A549 (cell line): ENCODE measurements around the gene LMO2. TPM values are rescaled to one million over a fixed set of nuclear protein-coding genes. Genes with fewer than 3 reads are reported as not detected.

Experiments used
- ATAC-seq, 2 experiments: fragments of 200-7000 bp in 1 of 2; fragments of >200 bp in 1 of 2; cut with Nextera tagmentation in 1 of 2; cut with Tn5 transposase in 1 of 2; 3 replicates each; pipeline versions ENCODE4 v1.8.0 to v1.9.1; 2018 to 2020; ENCODE audit warnings: mild to moderate bottlenecking in 1 of 2, moderate library complexity in 1 of 2
- CTCF ChIA-PET: fragments of 300-600 bp; sonication (Branson Sonifier 250); formaldehyde crosslinking; extraction: SDS; loops from one replicate; lab custom pipeline; 2021; ENCODE audit warnings: antibody characterized with exemption, inconsistent platforms; lab: Yijun Ruan, JAX
- POLR2A ChIA-PET: fragments of 350-600 bp; formaldehyde crosslinking; extraction: SDS; loops from one replicate; lab custom pipeline; 2021; ENCODE audit warnings: antibody characterized with exemption, inconsistent platforms; lab: Yijun Ruan, JAX
- DNase-seq, 2 experiments: peaks; one replicate each; pipeline versions ENCODE4 v3.0.0 to v3.0.0-alpha.2; 2011 to 2016; ENCODE audit warnings: low read depth in 1 of 2, low spot score in 1 of 2
- FAIRE-seq: peaks from 2 replicates; lab custom pipeline; 2011; peaks lifted over from hg19 to GRCh38; lab: Jason Lieb, UNC
- H3K27ac ChIP-seq, 2 experiments: fragments of >200 bp; sonication (Bioruptor Twin); formaldehyde crosslinking; 3 replicates each; pipeline ENCODE4 v1.5.1; 2016 to 2017
- H3K4me1 ChIP-seq: fragments of >200 bp; sonication (Bioruptor Twin); formaldehyde crosslinking; 3 replicates; pipeline ENCODE4 v1.6.1; 2016
- H3K4me2 ChIP-seq: fragments of >200 bp; sonication (Bioruptor Twin); formaldehyde crosslinking; 3 replicates; pipeline ENCODE4 v1.6.1; 2016
- H3K4me3 ChIP-seq: fragments of >200 bp; sonication (Bioruptor Twin); formaldehyde crosslinking; 3 replicates; pipeline ENCODE4 v1.5.1; 2016
- H3K9me3 ChIP-seq: fragments of >200 bp; sonication (Bioruptor Twin); formaldehyde crosslinking; 3 replicates; pipeline ENCODE4 v1.6.1; 2016
- BHLHE40 ChIP-seq: IDR thresholded peaks from 2 replicates; pipeline ENCODE4 v1.6.1; 2012; ENCODE audit warnings: low read depth, low read length, inconsistent platforms
- CBX2 ChIP-seq: fragments of 200-600 bp; sonication (generic); IDR thresholded peaks from 2 replicates; pipeline ENCODE4 v1.6.1; 2016; ENCODE audit warnings: low read depth, mild to moderate bottlenecking, borderline replicate concordance
- CEBPB ChIP-seq, 2 experiments: fragments of >200 bp in 1 of 2; sonication (Bioruptor Twin) in 1 of 2; formaldehyde crosslinking in 1 of 2; IDR thresholded peaks; 2 replicates each; pipeline ENCODE4 v1.6.1; 2012 to 2016
- EP300 ChIP-seq, 2 experiments: fragments of >200 bp; sonication (Bioruptor Twin); formaldehyde crosslinking; IDR thresholded peaks; 2 replicates in 1 of 2; 3 replicates in 1 of 2; pipeline ENCODE4 v1.6.1; 2016 to 2017
- FOSB ChIP-seq: fragments of 250-450 bp; sonication (Bioruptor Pico); IDR thresholded peaks from 2 replicates; pipeline ENCODE4 v1.5.0; 2020; ENCODE audit warnings: mild to moderate bottlenecking, moderate library complexity
- FOXS1 ChIP-seq: fragments of 250-450 bp; sonication (Bioruptor Pico); IDR thresholded peaks from 2 replicates; pipeline ENCODE4 v1.5.0; 2020; ENCODE audit warnings: mild to moderate bottlenecking, moderate library complexity
- GATA3 ChIP-seq: IDR thresholded peaks from 2 replicates; pipeline ENCODE4 v1.6.1; 2012; ENCODE audit warnings: borderline replicate concordance
- HDAC2 ChIP-seq: fragments of 200-600 bp; sonication (generic); IDR thresholded peaks from 2 replicates; pipeline ENCODE4 v1.6.1; 2016
- HMGXB4 ChIP-seq: fragments of 250-450 bp; sonication (Bioruptor Pico); IDR thresholded peaks from 2 replicates; pipeline ENCODE4 v1.5.0; 2021; ENCODE audit warnings: mild to moderate bottlenecking, moderate library complexity, borderline replicate concordance
- HOXB5 ChIP-seq: fragments of 250-450 bp; sonication (Bioruptor Pico); IDR thresholded peaks from 2 replicates; pipeline ENCODE4 v1.5.0; 2020; ENCODE audit warnings: mild to moderate bottlenecking, moderate library complexity
- JUNB ChIP-seq: fragments of >200 bp; sonication (Bioruptor Twin); formaldehyde crosslinking; IDR thresholded peaks from 2 replicates; pipeline ENCODE4 v1.6.1; 2016
- KDM1A ChIP-seq: fragments of 200-600 bp; sonication (generic); IDR thresholded peaks from 2 replicates; pipeline ENCODE4 v1.6.1; 2016; ENCODE audit warnings: low read depth, mild to moderate bottlenecking
- PHF8 ChIP-seq: fragments of 200-600 bp; sonication (generic); IDR thresholded peaks from 2 replicates; pipeline ENCODE4 v1.6.1; 2016; ENCODE audit warnings: low read depth, mild to moderate bottlenecking, antibody characterized with exemption, moderate library complexity, borderline replicate concordance
- POLR2A ChIP-seq: IDR thresholded peaks from 2 replicates; pipeline ENCODE4 v1.6.1; 2012; ENCODE audit warnings: mild to moderate bottlenecking, low read length
- SREBF2 ChIP-seq: fragments of 450-650 bp; IDR thresholded peaks from 2 replicates; pipeline ENCODE4 v1.6.1; 2014; ENCODE audit warnings: mild to moderate bottlenecking, moderate library complexity
- TFCP2L1 ChIP-seq: fragments of 250-450 bp; sonication (Bioruptor Pico); IDR thresholded peaks from 2 replicates; pipeline ENCODE4 v1.5.0; 2021; ENCODE audit warnings: mild to moderate bottlenecking
- ZFP36 ChIP-seq: fragments of 450-650 bp; IDR thresholded peaks from 2 replicates; pipeline ENCODE4 v1.6.1; 2014; ENCODE audit warnings: borderline replicate concordance; ENCODE audit not compliant: partially characterized antibody
- ZNF302 ChIP-seq: fragments of 250-450 bp; sonication (Bioruptor Pico); IDR thresholded peaks from 2 replicates; pipeline ENCODE4 v1.9.0; 2021; ENCODE audit warnings: inconsistent platforms, mild to moderate bottlenecking, moderate library complexity
- ZSCAN20 ChIP-seq: fragments of 250-450 bp; sonication (Bioruptor Pico); IDR thresholded peaks from 2 replicates; pipeline ENCODE4 v1.8.0; 2022; ENCODE audit warnings: mild to moderate bottlenecking, moderate library complexity
- WGBS: methylation state at CpG from one replicate; pipeline ENCODE4 v1.1.6; 2017; ENCODE audit errors: missing lambda C conversion rate; 5-methylcytosine and 5-hydroxymethylcytosine counted together
- polyA plus RNA-seq, 4 experiments: library from polyadenylated mRNA; depleted of rRNA in 3 of 4; stranded (reverse); fragments of >200 nt; fragmentation: RNase III in 1 of 4; extraction: RNeasy Plus Mini Kit Qiagen cat#74134 plus additional on column Dnase treatment in 1 of 4; gene quantifications; 2 replicates in 3 of 4; 3 replicates in 1 of 4; pipeline ENCODE4 v1.2.3, GENCODE V29; 2011 to 2017
- TF ChIP-seq, protein P1 (sequence below): fragments of 150-350 bp; IDR thresholded peaks from 2 replicates; pipeline ENCODE4 v1.6.1; 2014; ENCODE audit warnings: low read depth, mild to moderate bottlenecking, low read length
- TF ChIP-seq, protein P2 (sequence below): fragments of >200 bp; sonication (Bioruptor Twin); formaldehyde crosslinking; IDR thresholded peaks from 3 replicates; pipeline ENCODE4 v1.5.1; 2016
- TF ChIP-seq, protein P3 (sequence below): fragments of 450-650 bp; IDR thresholded peaks from 2 replicates; pipeline ENCODE4 v1.6.1; 2014; ENCODE audit warnings: antibody characterized with exemption
- TF ChIP-seq, protein P4 (sequence below): fragments of >200 bp; sonication (Bioruptor Twin); formaldehyde crosslinking; IDR thresholded peaks from 2 replicates; pipeline ENCODE4 v1.6.1; 2016
- TF ChIP-seq, protein P5 (sequence below): IDR thresholded peaks from 2 replicates; pipeline ENCODE4 v1.6.1; 2012

LMO2 gene
- polyA plus RNA-seq, 2 of the 4 experiments (the other 2 are of a cell fraction), result 0.12 to 0.15 TPM

DNA sequence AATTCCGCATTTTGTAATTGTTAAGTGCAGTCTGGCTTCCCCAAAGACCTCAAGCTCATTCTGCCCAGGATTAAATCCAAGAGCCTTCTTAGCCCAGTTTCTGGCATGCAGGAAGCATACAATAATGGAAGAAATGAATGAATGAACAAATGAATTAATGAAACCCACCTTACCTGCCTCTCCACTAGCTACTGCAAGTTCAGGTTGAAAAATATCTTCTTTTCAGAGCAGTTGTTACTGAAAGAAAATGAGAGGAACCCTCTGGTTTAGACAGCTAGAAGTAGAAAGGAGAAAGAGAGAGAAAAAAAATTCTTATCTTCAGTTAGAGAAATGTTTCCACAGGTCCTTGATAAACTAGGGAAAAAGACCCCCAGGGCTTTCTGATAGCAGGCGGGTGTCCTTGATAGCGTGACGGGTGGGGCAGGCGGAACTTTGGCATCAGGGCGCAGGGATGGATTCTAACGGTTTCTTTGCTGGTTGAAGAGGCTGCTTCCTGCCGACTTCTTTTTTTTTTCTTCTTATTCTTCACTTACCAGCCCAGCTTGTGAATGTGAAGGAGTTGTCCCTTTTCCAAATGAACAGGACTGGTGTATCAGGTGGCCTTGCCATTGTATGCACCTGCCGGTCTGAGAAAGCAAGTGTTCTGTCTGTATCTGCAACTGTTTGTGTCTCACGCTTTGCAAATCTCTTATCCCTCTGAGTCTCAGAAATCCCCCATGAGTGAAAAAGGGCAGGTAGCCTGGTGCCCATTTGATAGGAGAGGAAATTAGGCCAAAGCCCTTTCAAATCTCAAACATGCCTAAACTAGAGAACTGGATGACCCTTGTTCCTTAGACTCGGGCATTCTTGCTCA is 10.0 kb downstream of the LMO2 start:
- FAIRE-seq (no peak), ATAC-seq (no peak), DNase-seq (no peak)
- Histone ChIP-seq H3K4me3 (no peak overlapping the region), H3K27ac (no peak overlapping the region), H3K4me1 (no peaks in the 10 kb centered on the region), H3K4me2 (no peak overlapping the region), H3K9me3 (no peaks in the 10 kb centered on the region)
- WGBS, result 54% methylated on average over 11 of the region's 11 CpGs
- ChIA-PET POLR2A (no interaction called here), CTCF (interaction anchor here (0.9 to 2.1 kb wide), 7 partner anchors 10 to 115 kb away, joined by 3 to 8 read pairs (median 4); no protein-coding TSS in a partner anchor)
- TF ChIP-seq, protein P1, sequence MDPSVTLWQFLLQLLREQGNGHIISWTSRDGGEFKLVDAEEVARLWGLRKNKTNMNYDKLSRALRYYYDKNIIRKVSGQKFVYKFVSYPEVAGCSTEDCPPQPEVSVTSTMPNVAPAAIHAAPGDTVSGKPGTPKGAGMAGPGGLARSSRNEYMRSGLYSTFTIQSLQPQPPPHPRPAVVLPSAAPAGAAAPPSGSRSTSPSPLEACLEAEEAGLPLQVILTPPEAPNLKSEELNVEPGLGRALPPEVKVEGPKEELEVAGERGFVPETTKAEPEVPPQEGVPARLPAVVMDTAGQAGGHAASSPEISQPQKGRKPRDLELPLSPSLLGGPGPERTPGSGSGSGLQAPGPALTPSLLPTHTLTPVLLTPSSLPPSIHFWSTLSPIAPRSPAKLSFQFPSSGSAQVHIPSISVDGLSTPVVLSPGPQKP, result no peak
- TF ChIP-seq FOSB (CRISPR knock-in tag) (no peak), ZSCAN20 (CRISPR knock-in tag) (no peak), POLR2A (no peak), CBX2 (no peak)
- TF ChIP-seq, protein P2, sequence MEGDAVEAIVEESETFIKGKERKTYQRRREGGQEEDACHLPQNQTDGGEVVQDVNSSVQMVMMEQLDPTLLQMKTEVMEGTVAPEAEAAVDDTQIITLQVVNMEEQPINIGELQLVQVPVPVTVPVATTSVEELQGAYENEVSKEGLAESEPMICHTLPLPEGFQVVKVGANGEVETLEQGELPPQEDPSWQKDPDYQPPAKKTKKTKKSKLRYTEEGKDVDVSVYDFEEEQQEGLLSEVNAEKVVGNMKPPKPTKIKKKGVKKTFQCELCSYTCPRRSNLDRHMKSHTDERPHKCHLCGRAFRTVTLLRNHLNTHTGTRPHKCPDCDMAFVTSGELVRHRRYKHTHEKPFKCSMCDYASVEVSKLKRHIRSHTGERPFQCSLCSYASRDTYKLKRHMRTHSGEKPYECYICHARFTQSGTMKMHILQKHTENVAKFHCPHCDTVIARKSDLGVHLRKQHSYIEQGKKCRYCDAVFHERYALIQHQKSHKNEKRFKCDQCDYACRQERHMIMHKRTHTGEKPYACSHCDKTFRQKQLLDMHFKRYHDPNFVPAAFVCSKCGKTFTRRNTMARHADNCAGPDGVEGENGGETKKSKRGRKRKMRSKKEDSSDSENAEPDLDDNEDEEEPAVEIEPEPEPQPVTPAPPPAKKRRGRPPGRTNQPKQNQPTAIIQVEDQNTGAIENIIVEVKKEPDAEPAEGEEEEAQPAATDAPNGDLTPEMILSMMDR, result no peak

DNA sequence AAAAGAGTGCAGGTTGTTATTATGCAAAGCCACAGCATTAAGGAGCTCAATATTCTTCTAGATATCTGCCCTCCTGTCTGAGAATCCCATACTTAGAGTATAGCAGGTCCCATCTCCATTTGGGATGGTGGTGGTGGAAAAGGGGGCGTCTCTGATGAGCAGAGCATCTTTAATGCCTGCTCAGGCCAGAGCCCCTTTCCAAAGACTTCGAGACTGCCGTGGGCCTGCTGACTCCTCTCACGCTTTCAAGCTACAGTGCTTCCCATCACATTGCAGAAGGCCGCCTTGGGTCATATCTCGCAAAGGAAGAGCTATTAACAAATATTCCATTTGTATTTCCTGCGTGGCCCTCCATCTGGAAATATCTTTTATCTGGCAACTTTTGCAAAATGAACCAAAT is 10.9 kb downstream of the LMO2 start:
- 42% methylated on average over 7 of the region's 7 CpGs for WGBS
- FAIRE-seq (no peak), ATAC-seq (no peak), DNase-seq (no peak)
- Histone ChIP-seq H3K27ac (no peak overlapping the region), H3K9me3 (no peaks in the 10 kb centered on the region), H3K4me3 (no peak overlapping the region), H3K4me1 (no peaks in the 10 kb centered on the region), H3K4me2 (no peak overlapping the region)
- TF ChIP-seq JUNB (no peak), BHLHE40 (no peak), POLR2A (no peak), GATA3 (no peak), ZNF302 (CRISPR knock-in tag) (no peak), HMGXB4 (CRISPR knock-in tag) (no peak), FOXS1 (no peak)
- ChIA-PET CTCF (interaction anchor here (0.9 to 2.1 kb wide), 8 partner anchors 9 to 116 kb away, joined by 3 to 8 read pairs (median 4); no protein-coding TSS in a partner anchor), POLR2A (no interaction called here)

DNA sequence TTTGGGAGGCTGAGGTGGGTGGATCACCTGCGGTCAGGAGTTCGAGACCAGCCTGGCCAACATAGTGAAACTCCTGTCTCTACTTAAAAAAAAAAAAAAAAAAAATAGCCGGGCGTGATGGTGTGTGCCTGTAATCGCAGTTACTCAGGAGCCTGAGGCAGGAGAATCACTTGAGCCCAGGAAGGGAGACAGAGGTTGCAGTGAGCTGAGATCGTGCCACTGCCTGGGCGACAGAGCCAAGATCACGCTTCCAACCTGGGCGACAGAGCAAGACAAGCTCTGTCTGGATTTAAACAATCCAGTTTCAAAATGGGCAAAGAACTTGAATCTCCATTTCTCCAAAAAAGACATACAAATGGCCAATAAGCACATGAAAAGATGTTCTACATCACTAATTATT is 12.5 kb downstream of the LMO2 start:
- Histone ChIP-seq H3K9me3 (no peaks in the 10 kb centered on the region), H3K4me3 (no peak overlapping the region), H3K27ac (no peak overlapping the region), H3K4me1 (no peaks in the 10 kb centered on the region)
- ATAC-seq (no peak), DNase-seq (no peak)
- 36% methylated on average over 9 of the region's 9 CpGs for WGBS
- POLR2A ChIA-PET, result no interaction called here
- no peak for TF ChIP-seq KDM1A
- TF ChIP-seq HOXB5 (CRISPR knock-in tag), result no peak
- TF ChIP-seq PHF8, result no peak
- TF ChIP-seq, protein P3, sequence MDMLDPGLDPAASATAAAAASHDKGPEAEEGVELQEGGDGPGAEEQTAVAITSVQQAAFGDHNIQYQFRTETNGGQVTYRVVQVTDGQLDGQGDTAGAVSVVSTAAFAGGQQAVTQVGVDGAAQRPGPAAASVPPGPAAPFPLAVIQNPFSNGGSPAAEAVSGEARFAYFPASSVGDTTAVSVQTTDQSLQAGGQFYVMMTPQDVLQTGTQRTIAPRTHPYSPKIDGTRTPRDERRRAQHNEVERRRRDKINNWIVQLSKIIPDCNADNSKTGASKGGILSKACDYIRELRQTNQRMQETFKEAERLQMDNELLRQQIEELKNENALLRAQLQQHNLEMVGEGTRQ, result no peak
- TF ChIP-seq TFCP2L1 (CRISPR knock-in tag), result no peak
- TF ChIP-seq SREBF2, result no peak
- TF ChIP-seq, protein P4, sequence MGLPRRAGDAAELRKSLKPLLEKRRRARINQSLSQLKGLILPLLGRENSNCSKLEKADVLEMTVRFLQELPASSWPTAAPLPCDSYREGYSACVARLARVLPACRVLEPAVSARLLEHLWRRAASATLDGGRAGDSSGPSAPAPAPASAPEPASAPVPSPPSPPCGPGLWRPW, result no peak
- TF ChIP-seq CEBPB (IDR thresholded peaks at IDR 0.05), result no peak
- no peak for TF ChIP-seq HDAC2
- TF ChIP-seq, protein P5, sequence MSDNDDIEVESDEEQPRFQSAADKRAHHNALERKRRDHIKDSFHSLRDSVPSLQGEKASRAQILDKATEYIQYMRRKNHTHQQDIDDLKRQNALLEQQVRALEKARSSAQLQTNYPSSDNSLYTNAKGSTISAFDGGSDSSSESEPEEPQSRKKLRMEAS, result no peak
- no peak for TF ChIP-seq ZFP36
- TF ChIP-seq CBX2, result no peak
- no peak for TF ChIP-seq EP300 (IDR thresholded peaks at IDR 0.05)
- TF ChIP-seq, all 56 proteins: peak for 0
- no peak overlapping the region for H3K4me2 ChIP-seq
- FAIRE-seq, result no peak
- CTCF ChIA-PET, result interaction anchor here (0.6 to 1.8 kb wide), 5 partner anchors 10 to 117 kb away, joined by 3 to 6 read pairs (median 4); no protein-coding TSS in a partner anchor
